H1 (cell line): ENCODE measurements around the gene SZT2. TPM values are rescaled to one million over a fixed set of nuclear protein-coding genes. Genes with fewer than 3 reads are reported as not detected.

Experiments used
- ATF2 ChIP-seq: IDR thresholded peaks from 2 replicates; pipeline ENCODE4 v1.6.1; 2012; ENCODE audit warnings: low read length, inconsistent platforms
- ATF3 ChIP-seq: IDR thresholded peaks from 2 replicates; pipeline ENCODE4 v1.6.1; 2011; ENCODE audit warnings: low read depth, mild to moderate bottlenecking, low read length; ENCODE audit not compliant: insufficient read depth
- MAX ChIP-seq: IDR thresholded peaks from 2 replicates; pipeline ENCODE4 v1.6.1; 2012; ENCODE audit warnings: inconsistent platforms
- polyA plus RNA-seq, 7 experiments: library from polyadenylated mRNA; depleted of rRNA in 3 of 7; stranded (reverse) in 5 of 7; unstranded in 2 of 7; fragments of >200 nt in 5 of 7; fragments of 200-250 nt in 2 of 7; gene quantifications; 1 replicate in 5 of 7; 2 replicates in 1 of 7; 4 replicates in 1 of 7; pipeline versions ENCODE4 v1.2.1 to v1.2.3, GENCODE V29; 2011 to 2013; ENCODE audit warnings: missing spikeins in 2 of 7, mixed read lengths in 2 of 7
- total RNA-seq: library from RNA; stranded (reverse); fragmentation: NEBNext Ultra II Directional; extraction: Animal tissue kit (Norgen Biotek cat#: 25700); gene quantifications from 2 replicates; pipeline ENCODE4 v1.2.1, GENCODE V29; 2021

Gene SZT2
- total and polyA plus RNA-seq, 2 of the 8 experiments (the other 6 are each of a cell fraction or from before 2014, with no cell fraction given) = 4.7 to 12.9 TPM

GRCh38 chr1:43427524-43427923, 37.8 kb downstream of the SZT2 start (continued):
- TF ChIP-seq MAX (no peak), ATF3 (no peak), ATF2 (no peak)
- TF ChIP-seq, all 59 proteins: peak for 0
